K562 (cell line): ENCODE results near the gene ZBP1. TPM values are rescaled to one million over a fixed set of nuclear protein-coding genes. Genes with fewer than 3 reads are reported as not detected.

Experiments used
- ATAC-seq: fragments of 200-7000 bp; cut with Tn5 transposase; 3 replicates; pipeline ENCODE4 v1.9.1; 2020; ENCODE audit warnings: moderate library complexity
- BruUV-seq: library from RNA; stranded (reverse); fragments of 400-500 nt; replicated peaks from 2 replicates; lab custom pipeline; 2021; lab: Mats Ljungman, UMichigan
- CTCF ChIA-PET: fragments of 300-600 bp; formaldehyde crosslinking; extraction: SDS; loops from one replicate; lab custom pipeline; 2021; ENCODE audit warnings: low intra/inter-chr PET ratio; lab: Yijun Ruan, JAX
- POLR2A ChIA-PET: fragments of 300-600, 350-650 bp; sonication (Branson Sonifier 250); formaldehyde crosslinking; extraction: SDS; loops from one replicate; lab custom pipeline; 2021; ENCODE audit warnings: antibody characterized with exemption, inconsistent platforms; lab: Yijun Ruan, JAX
- DNase-seq, 4 experiments: peaks; one replicate each; pipeline versions ENCODE4 v3.0.0 to v3.0.0-alpha.2; 2011 to 2018; ENCODE audit warnings: low spot score in 3 of 4, mixed read lengths in 3 of 4; ENCODE audit errors: extremely low read depth in 1 of 4
- FAIRE-seq: peaks from 2 replicates; lab custom pipeline; 2011; peaks lifted over from hg19 to GRCh38; lab: Jason Lieb, UNC
- H2AFZ ChIP-seq: 2 replicates; pipeline ENCODE4 v1.6.0; 2011; ENCODE audit warnings: low read depth, low read length, control low read depth, inconsistent platforms
- H3K27ac ChIP-seq: fragments of 200-600 bp; 3 replicates; pipeline ENCODE4 v1.8.0; 2011; ENCODE audit warnings: low read depth, mild to moderate bottlenecking, control low read depth, inconsistent platforms, low read length, moderate library complexity, mixed read lengths; ENCODE audit errors: extremely low read depth
- H3K27me3 ChIP-seq, 2 experiments: fragments of 300-600 bp in 1 of 2; 2 replicates in 1 of 2; 3 replicates in 1 of 2; pipeline versions ENCODE4 v1.6.0 to v1.8.0; 2011; ENCODE audit warnings: inconsistent platforms in 2 of 2, low read length in 2 of 2, mild to moderate bottlenecking in 1 of 2, mixed read lengths in 1 of 2, moderate library complexity in 1 of 2; ENCODE audit not compliant: control insufficient read depth in 2 of 2, insufficient read depth in 2 of 2
- H3K36me3 ChIP-seq: fragments of 300-600 bp; 3 replicates; pipeline ENCODE4 v1.8.0; 2011; ENCODE audit warnings: mild to moderate bottlenecking, low read length, inconsistent platforms; ENCODE audit not compliant: control insufficient read depth, insufficient read depth
- H3K4me1 ChIP-seq, 2 experiments: fragments of 200-600 bp in 1 of 2; replicated peaks in 1 of 2; 2 replicates in 1 of 2; 3 replicates in 1 of 2; pipeline versions ENCODE4 v1.5.1 to v1.8.0; 2011; ENCODE audit warnings: inconsistent platforms in 2 of 2, low read length in 2 of 2, mild to moderate bottlenecking in 1 of 2, mixed read lengths in 1 of 2, moderate library complexity in 1 of 2; ENCODE audit not compliant: control insufficient read depth in 2 of 2, insufficient read depth in 2 of 2
- H3K4me2 ChIP-seq: 2 replicates; pipeline ENCODE4 v1.6.1; 2011; ENCODE audit warnings: low read length, control low read depth, inconsistent platforms, mixed read lengths; ENCODE audit not compliant: insufficient read depth
- H3K4me3 ChIP-seq: fragments of 200-600 bp; sonication (generic), shearing (Covaris generic); 2 replicates; pipeline ENCODE4 v1.5.1; 2016; ENCODE audit warnings: control low read depth, inconsistent platforms
- H3K79me2 ChIP-seq: fragments of 200-600 bp; 3 replicates; pipeline ENCODE4 v1.8.0; 2011; ENCODE audit warnings: low read length, inconsistent platforms; ENCODE audit not compliant: control insufficient read depth, insufficient read depth
- H3K9ac ChIP-seq, 2 experiments: 2 replicates each; pipeline versions ENCODE4 v1.6.0 to v1.6.1; 2011; ENCODE audit warnings: low read depth in 2 of 2, low read length in 2 of 2, control low read depth in 1 of 2, inconsistent platforms in 1 of 2, mild to moderate bottlenecking in 1 of 2, mixed read lengths in 1 of 2; ENCODE audit not compliant: insufficient read depth in 1 of 2
- H3K9me1 ChIP-seq: one replicate; pipeline ENCODE4 v1.6.0; 2011; ENCODE audit warnings: inconsistent platforms, mild to moderate bottlenecking, low read length, moderate library complexity; ENCODE audit not compliant: control insufficient read depth, insufficient read depth
- H3K9me3 ChIP-seq: replicated peaks from 2 replicates; pipeline ENCODE4 v1.5.1; 2011; ENCODE audit warnings: low read depth, low read length, inconsistent platforms; ENCODE audit not compliant: control insufficient read depth, insufficient read depth
- H4K20me1 ChIP-seq: replicated peaks from 2 replicates; pipeline ENCODE4 v1.6.1; 2011; ENCODE audit warnings: low read length, inconsistent platforms, mixed read lengths; ENCODE audit not compliant: control insufficient read depth, insufficient read depth
- E2F6 ChIP-seq, 2 experiments: IDR thresholded peaks; 2 replicates each; pipeline ENCODE4 v1.6.1; 2011; ENCODE audit warnings: borderline replicate concordance in 1 of 2, control low read depth in 1 of 2, low read depth in 1 of 2, low read length in 1 of 2, mild to moderate bottlenecking in 1 of 2, mixed read lengths in 1 of 2, moderate library complexity in 1 of 2; ENCODE audit not compliant: insufficient read depth in 1 of 2, insufficient read length in 1 of 2, poor library complexity in 1 of 2, severe bottlenecking in 1 of 2; ENCODE audit errors: extremely low read depth in 1 of 2
- HINFP ChIP-seq: fragments of 450-650 bp; conservative IDR thresholded peaks from 2 replicates; pipeline ENCODE4 v1.6.1; 2016; ENCODE audit warnings: missing genetic modification characterization, low read depth, mild to moderate bottlenecking, control low read depth, missing compliant biosample characterization
- MXI1 ChIP-seq: IDR thresholded peaks from 2 replicates; pipeline ENCODE4 v1.6.1; 2011; ENCODE audit warnings: low read depth, mild to moderate bottlenecking, improper control_type of control experiment, low read length
- NFATC3 ChIP-seq: fragments of 450-650 bp; IDR thresholded peaks from 2 replicates; pipeline ENCODE4 v1.6.1; 2017; ENCODE audit warnings: mild to moderate bottlenecking
- NR3C1 ChIP-seq: sonication (generic); formaldehyde crosslinking; IDR thresholded peaks from 2 replicates; pipeline ENCODE4 v1.8.1; 2022; ENCODE audit warnings: missing genetic modification reagents
- PHF20 ChIP-seq: fragments of 450-650 bp; IDR thresholded peaks from 2 replicates; pipeline ENCODE4 v1.6.1; 2018; ENCODE audit not compliant: partially characterized antibody
- SREBF2 ChIP-seq: sonication (generic); formaldehyde crosslinking; IDR thresholded peaks from 2 replicates; pipeline ENCODE4 v1.4.0; 2020; ENCODE audit warnings: mild to moderate bottlenecking, missing genetic modification reagents
- ZBTB34 ChIP-seq: fragments of 250-450 bp; sonication (Bioruptor Pico); IDR thresholded peaks from 2 replicates; pipeline ENCODE4 v1.8.0; 2021; ENCODE audit warnings: mild to moderate bottlenecking, moderate library complexity
- ZFP36 ChIP-seq: fragments of 150-350 bp; IDR thresholded peaks from 2 replicates; pipeline ENCODE4 v1.6.1; 2018; ENCODE audit warnings: low read length, low read depth; ENCODE audit not compliant: partially characterized antibody
- WGBS: fragments of 100-300 bp; shearing (Covaris generic); methylation state at CpG from one replicate; pipeline ENCODE4 v1.1.6; 2016; ENCODE audit warnings: low coverage, mixed read lengths; ENCODE audit not compliant: insufficient coverage; ENCODE audit errors: missing lambda C conversion rate; 5-methylcytosine and 5-hydroxymethylcytosine counted together
- in situ Hi-C: fragments of 300-500 bp; cut with MboI; formaldehyde crosslinking; loops from 4 replicates; pipeline ENCODE4 v1.15.0; 2018; ENCODE audit warnings: inconsistent platforms, mixed read lengths
- intact Hi-C: fragments of 100-400 bp; cut with micrococcal nuclease; formaldehyde crosslinking; loops from 2 replicates; pipeline ENCODE4 v1.14.2; 2022
- polyA plus RNA-seq, 8 experiments: library from polyadenylated mRNA; depleted of rRNA in 4 of 8; stranded (reverse) in 5 of 8; unstranded in 3 of 8; fragments of >200 nt; fragmentation: Nextera tagmentation in 2 of 8; fragmentation: Illumina TruSeq in 1 of 8; extraction: Ambion mirVana in 2 of 8; extraction: Trizol in 1 of 8; gene quantifications; 2 replicates each; pipeline versions ENCODE4 v1.2.1 to v1.2.3, GENCODE V29; 2011 to 2014; ENCODE audit warnings: inconsistent platforms in 1 of 8, missing spikeins in 1 of 8
- total RNA-seq, 7 experiments: library from RNA; depleted of rRNA in 6 of 7; stranded (reverse); fragments of >200 nt in 6 of 7; fragmentation: Illumina TruSeq in 2 of 7; extraction: Trizol in 2 of 7; gene quantifications; 2 replicates each; pipeline versions ENCODE4 v1.2.1 to v1.2.3, GENCODE V29; 2011 to 2021; ENCODE audit warnings: low replicate concordance in 1 of 7

Gene ZBP1
- total and polyA plus RNA-seq, 9 of the 15 experiments (the other 6 are each of a cell fraction or from before 2014, with no cell fraction given) = not detected

GRCh38 chr20:57591289-57592229 lies 28.7 kb downstream of the ZBP1 start:
- H4K20me1 ChIP-seq = 0 out of 2 replicates have a peak, but pooled peaks cover 5% of the 10 kb centered on the region
- intact Hi-C loops = no loop called here
- in situ Hi-C loops = loop anchor here (5.0 kb wide), 2 partner anchors 59 to 204 kb away; no protein-coding TSS in a partner anchor
- ATAC-seq (no peak), DNase-seq (no peak)
- H3K4me2 ChIP-seq = no peak overlapping the region
- H3K4me1 ChIP-seq = peaks cover 17 to 51% of the 10 kb centered on the region in 2 experiments; a peak in 4 of 5 replicates
- H3K9me3 ChIP-seq = peaks cover 3% of the 10 kb centered on the region; the same call in 1 of the 2 replicates
- peak overlapping the region in 1 of 2 experiments; percentile 45; a peak in 1 of 4 replicates for H3K9ac ChIP-seq
- no peaks in the 10 kb centered on the region for H3K79me2 ChIP-seq
- ChIA-PET POLR2A (interaction anchor here (0.7 kb wide), 1 partner anchor 32 kb away, joined by 3 read pairs; no protein-coding TSS in a partner anchor), CTCF (interaction anchor here (1.1 to 3.5 kb wide), 3 partner anchors 64 to 65 kb away, joined by 3 to 103 read pairs (median 5); partner anchors contain the start of gene CTCFL)
- no peaks in the 10 kb centered on the region for H3K36me3 ChIP-seq
- TF ChIP-seq ZFP36 (peak; percentile 18), MXI1 (no peak), PHF20 (no peak), NFATC3 (no peak), E2F6 (IDR thresholded peaks at IDR 0.05; ENCODE audit: borderline replicate concordance in 1 of 2, extremely low read depth in 1 of 2, insufficient read depth in 1 of 2, insufficient read length in 1 of 2, low read depth in 1 of 2, low read length in 1 of 2, poor library complexity in 1 of 2, severe bottlenecking in 1 of 2) (no peak), SREBF2 (CRISPR knock-in tag) (no peak), ZBTB34 (CRISPR knock-in tag) (no peak), HINFP (tag) (no peak), NR3C1 (CRISPR knock-in tag) (no peak)
- TF ChIP-seq, all 486 proteins: peak for 1
- no peaks in the 10 kb centered on the region for H3K27me3 ChIP-seq
- no peak overlapping the region for H3K27ac ChIP-seq
- no TSS peak for BruUV-seq
- no peak overlapping the region for H3K4me3 ChIP-seq
- H2AFZ ChIP-seq = no peak overlapping the region
- no peak for FAIRE-seq
- no peaks in the 10 kb centered on the region for H3K9me1 ChIP-seq
- whole genome bisulfite sequencing = 32% methylated on average over 11 of the region's 15 CpGs
